Astrocyte (in vitro differentiated cells and primary cell): ENCODE results near the gene SARNP.

Experiments used
- EZH2 ChIP-seq: IDR thresholded peaks from 2 replicates; pipeline ENCODE4 v1.6.1; 2012; ENCODE audit warnings: mild to moderate bottlenecking, low read length, inconsistent platforms; ENCODE audit not compliant: insufficient read depth
- TF ChIP-seq, protein P1 (sequence below): IDR thresholded peaks from 2 replicates; pipeline ENCODE4 v1.5.1; 2011; ENCODE audit warnings: low read depth, mild to moderate bottlenecking, inconsistent platforms, low read length, moderate library complexity; ENCODE audit not compliant: insufficient read depth

DNA sequence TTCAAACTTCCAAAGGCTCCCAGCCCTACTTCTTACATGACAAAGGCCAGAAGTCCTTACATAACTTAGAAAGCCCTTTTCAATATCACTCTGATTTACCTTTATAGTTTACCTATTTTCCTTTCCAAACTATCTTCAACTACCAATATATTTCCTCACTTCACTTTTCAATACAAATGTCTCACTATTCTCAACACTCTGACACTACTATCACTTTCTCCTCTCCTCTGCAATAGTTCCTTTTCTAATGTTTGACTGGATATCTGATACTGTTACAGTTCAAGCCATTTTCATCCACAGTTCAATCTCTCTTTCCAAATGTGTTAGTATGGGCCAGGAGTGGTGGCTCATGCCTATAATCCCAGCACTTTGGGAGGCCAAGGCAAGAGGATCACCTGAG is 3.3 kb downstream of the SARNP start:
- no peak for TF ChIP-seq EZH2
- TF ChIP-seq, protein P1, sequence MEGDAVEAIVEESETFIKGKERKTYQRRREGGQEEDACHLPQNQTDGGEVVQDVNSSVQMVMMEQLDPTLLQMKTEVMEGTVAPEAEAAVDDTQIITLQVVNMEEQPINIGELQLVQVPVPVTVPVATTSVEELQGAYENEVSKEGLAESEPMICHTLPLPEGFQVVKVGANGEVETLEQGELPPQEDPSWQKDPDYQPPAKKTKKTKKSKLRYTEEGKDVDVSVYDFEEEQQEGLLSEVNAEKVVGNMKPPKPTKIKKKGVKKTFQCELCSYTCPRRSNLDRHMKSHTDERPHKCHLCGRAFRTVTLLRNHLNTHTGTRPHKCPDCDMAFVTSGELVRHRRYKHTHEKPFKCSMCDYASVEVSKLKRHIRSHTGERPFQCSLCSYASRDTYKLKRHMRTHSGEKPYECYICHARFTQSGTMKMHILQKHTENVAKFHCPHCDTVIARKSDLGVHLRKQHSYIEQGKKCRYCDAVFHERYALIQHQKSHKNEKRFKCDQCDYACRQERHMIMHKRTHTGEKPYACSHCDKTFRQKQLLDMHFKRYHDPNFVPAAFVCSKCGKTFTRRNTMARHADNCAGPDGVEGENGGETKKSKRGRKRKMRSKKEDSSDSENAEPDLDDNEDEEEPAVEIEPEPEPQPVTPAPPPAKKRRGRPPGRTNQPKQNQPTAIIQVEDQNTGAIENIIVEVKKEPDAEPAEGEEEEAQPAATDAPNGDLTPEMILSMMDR, result no peak
